ENCODE results near the gene PKIG.

DNA sequence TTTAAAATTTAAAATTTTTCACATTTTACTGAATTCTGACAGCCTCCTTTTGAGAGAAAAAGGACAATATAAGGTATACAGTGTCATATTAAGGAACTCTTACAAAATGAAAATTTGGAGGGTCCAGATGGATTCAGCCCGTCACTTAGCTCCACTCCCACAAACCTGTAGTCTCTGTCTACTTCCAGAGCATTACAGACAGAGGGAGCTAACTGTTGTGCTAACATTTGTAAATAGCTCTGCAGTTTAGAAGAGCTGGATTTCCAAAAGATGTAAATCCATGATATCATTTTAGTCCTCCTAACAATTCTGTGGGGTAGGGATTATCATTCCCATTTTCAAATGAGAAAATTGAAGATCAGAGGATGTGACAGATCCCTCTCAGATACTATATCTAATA lies 44.4 kb upstream of the PKIG start:
- TF ChIP-seq CTCF (conservative IDR thresholded peaks at IDR 0.05) (no peak), EZH2 (IDR thresholded peaks at IDR 0.05; ENCODE audit: low read depth) (no peak)
